ENCODE measurements around the gene RNF8. TPM values are rescaled to one million over a fixed set of nuclear protein-coding genes. Genes with fewer than 3 reads are reported as not detected.

The RNF8 gene
- total and polyA plus RNA-seq, 2 of the 4 experiments (the other 2 are of a cell fraction): 16.5 to 17.9 TPM

DNA sequence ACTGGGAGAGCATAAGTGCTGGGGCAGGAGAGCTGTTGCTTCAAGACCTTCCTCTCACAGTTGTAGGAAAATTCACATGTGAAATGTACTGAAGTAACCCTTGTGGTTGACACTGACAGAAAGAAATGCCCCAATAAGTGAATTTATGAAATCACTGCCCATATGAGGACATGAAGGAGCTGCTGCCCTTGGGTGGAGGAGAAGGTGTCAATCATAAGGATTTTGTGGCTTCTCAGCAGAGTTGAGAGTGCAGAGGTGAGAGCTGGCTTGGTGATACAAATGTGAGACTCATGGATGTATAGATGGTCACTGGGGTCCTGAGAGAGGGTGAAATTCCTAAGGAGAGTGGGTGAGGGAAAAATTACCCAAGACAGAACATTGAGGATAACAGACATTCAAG, 45.3 kb downstream of the RNF8 start:
- ChIA-PET POLR2A (ENCODE audit: unreplicated experiment) (no interaction called here), CTCF (interaction anchor here (0.6 kb wide), 1 partner anchor 29 kb away, joined by 6 read pairs; no protein-coding TSS in a partner anchor)
- no peaks in the 10 kb centered on the region for H3K9me1 ChIP-seq (ENCODE audit: insufficient read depth, low read length)
- no peak for DNase-seq
- H2BK15ac ChIP-seq (ENCODE audit: low read depth, low read length): no peak overlapping the region
- no peaks in the 10 kb centered on the region for H4K20me1 ChIP-seq (ENCODE audit: insufficient read depth, low read length)
- H2AK5ac ChIP-seq (ENCODE audit: low read depth, low read length): no peak overlapping the region
- no peaks in the 10 kb centered on the region for H3K4me1 ChIP-seq (ENCODE audit: control insufficient read depth, insufficient read depth, low read length)
- H2AFZ ChIP-seq (replicated peaks; ENCODE audit: low read length, poor library complexity): no peak overlapping the region
- no peak overlapping the region for H4K8ac ChIP-seq (ENCODE audit: low read depth in 2 of 2, low read length in 2 of 2)
- no peak overlapping the region for H2BK20ac ChIP-seq (ENCODE audit: low read depth, low read length)
- H3K36me3 ChIP-seq (ENCODE audit: control insufficient read depth, insufficient read depth, low read length): no peaks in the 10 kb centered on the region; the same call in 1 of the 2 replicates
- no peak for TF ChIP-seq POLR2A (IDR thresholded peaks at IDR 0.05; ENCODE audit: low read depth, low read length)
- TF ChIP-seq, protein P1, sequence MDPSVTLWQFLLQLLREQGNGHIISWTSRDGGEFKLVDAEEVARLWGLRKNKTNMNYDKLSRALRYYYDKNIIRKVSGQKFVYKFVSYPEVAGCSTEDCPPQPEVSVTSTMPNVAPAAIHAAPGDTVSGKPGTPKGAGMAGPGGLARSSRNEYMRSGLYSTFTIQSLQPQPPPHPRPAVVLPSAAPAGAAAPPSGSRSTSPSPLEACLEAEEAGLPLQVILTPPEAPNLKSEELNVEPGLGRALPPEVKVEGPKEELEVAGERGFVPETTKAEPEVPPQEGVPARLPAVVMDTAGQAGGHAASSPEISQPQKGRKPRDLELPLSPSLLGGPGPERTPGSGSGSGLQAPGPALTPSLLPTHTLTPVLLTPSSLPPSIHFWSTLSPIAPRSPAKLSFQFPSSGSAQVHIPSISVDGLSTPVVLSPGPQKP (IDR thresholded peaks at IDR 0.05; ENCODE audit: borderline replicate concordance, low read depth, low read length): no peak
- TF ChIP-seq BHLHE40 (IDR thresholded peaks at IDR 0.05; ENCODE audit: low read depth, low read length): no peak
- TF ChIP-seq CEBPB (IDR thresholded peaks at IDR 0.05; ENCODE audit: low read depth, low read length): no peak
- no peak overlapping the region for H4K5ac ChIP-seq (ENCODE audit: low read depth, low read length)
- H3K14ac ChIP-seq (replicated peaks; ENCODE audit: low read depth, low read length): no peak overlapping the region
- dilution Hi-C loops (cut with HindIII; ENCODE audit: low sequenced_read_pairs, unreplicated experiment) (no loop called here), intact Hi-C loops (cut with micrococcal nuclease) (no loop called here), in situ Hi-C loops (cut with MboI; ENCODE audit: low sequenced_read_pairs) (no loop called here)
- no peak overlapping the region for H3K9ac ChIP-seq (ENCODE audit: low read depth, low read length)
- H3K9me3 ChIP-seq (ENCODE audit: control insufficient read depth, insufficient read depth, low read length): no peaks in the 10 kb centered on the region
- H3K18ac ChIP-seq (ENCODE audit: low read depth, low read length): no peak overlapping the region
- H3K79me1 ChIP-seq (ENCODE audit: low read depth in 1 of 2, low read length in 2 of 2): no peaks in the 10 kb centered on the region
- no peak overlapping the region for H3K4ac ChIP-seq (ENCODE audit: low read depth, low read length)
- no peak overlapping the region for H3K23ac ChIP-seq (ENCODE audit: low read depth, low read length)
- H3K4me2 ChIP-seq (ENCODE audit: low read depth, low read length): no peak overlapping the region
- no peak overlapping the region for H2BK120ac ChIP-seq (ENCODE audit: low read depth, low read length)
- H4K91ac ChIP-seq (ENCODE audit: insufficient read depth, low read depth, low read length): no peak overlapping the region
- H3K27me3 ChIP-seq (ENCODE audit: control insufficient read depth, insufficient read depth, low read length): peaks cover 16% of the 10 kb centered on the region
- no peak overlapping the region for H2BK5ac ChIP-seq (ENCODE audit: low read depth, low read length, poor library complexity, severe bottlenecking)
- H3K27ac ChIP-seq (ENCODE audit: insufficient read depth, low read length): no peak overlapping the region
- no TSS peak for BruUV-seq (replicated peaks)
- no peak overlapping the region for H3K4me3 ChIP-seq (ENCODE audit: insufficient read depth, low read depth, low read length)
- H3K56ac ChIP-seq (ENCODE audit: extremely low read depth, insufficient read depth, low read length): no peak overlapping the region
- no peak for ATAC-seq (ENCODE audit: low read depth)
- H2AK9ac ChIP-seq (replicated peaks; ENCODE audit: low read depth, low read length, poor library complexity): no peak overlapping the region

Measured in IMR-90 (cell line).